Astrocyte (in vitro differentiated cells and primary cell): ENCODE measurements around the gene MLKL.

Experiments
- EZH2 ChIP-seq: IDR thresholded peaks from 2 replicates; pipeline ENCODE4 v1.6.1; 2012; ENCODE audit warnings: mild to moderate bottlenecking, low read length, inconsistent platforms; ENCODE audit not compliant: insufficient read depth
- TF ChIP-seq, protein P1 (sequence below): IDR thresholded peaks from 2 replicates; pipeline ENCODE4 v1.5.1; 2011; ENCODE audit warnings: low read depth, mild to moderate bottlenecking, inconsistent platforms, low read length, moderate library complexity; ENCODE audit not compliant: insufficient read depth

DNA sequence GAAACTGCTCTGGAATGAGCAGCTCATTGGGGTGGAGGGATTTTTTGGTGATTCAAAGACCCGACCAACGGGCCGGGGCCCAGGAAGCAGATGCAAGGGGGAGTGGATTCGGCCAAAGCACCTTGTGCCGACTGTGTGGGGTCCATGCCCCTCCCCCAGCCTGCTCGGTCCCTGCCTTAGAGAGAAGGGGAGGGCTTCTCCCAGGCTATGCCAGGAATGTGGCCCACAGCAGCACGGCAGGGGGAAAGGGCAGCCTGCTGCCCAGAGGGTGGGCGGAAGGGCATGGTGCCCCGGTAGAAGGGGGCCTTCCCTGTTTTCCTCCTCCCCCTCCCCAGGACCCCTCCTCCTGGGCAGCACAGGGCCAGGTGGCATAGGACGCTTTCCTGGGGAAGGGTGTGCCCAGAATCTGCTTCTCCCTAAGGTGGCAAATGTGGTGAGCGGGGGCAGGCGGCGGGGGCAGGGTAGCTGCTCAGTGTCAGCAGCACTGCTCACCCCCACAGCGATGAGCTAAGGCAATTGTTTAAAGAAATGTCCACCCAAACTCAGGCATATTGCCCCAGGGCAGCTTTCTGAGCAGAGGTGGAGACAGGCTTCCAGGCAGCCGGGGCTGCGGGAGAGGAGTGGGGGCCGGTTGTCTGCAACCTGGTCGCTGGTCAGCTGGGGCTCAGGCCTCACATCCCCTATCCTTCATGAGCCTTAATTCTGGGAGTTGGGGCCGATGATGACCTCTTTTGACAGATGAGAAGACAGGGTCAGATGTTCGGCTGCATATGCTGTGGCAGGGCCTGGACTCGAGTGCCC is 33.9 kb upstream of the MLKL start:
- no peak for TF ChIP-seq EZH2
- TF ChIP-seq, protein P1, sequence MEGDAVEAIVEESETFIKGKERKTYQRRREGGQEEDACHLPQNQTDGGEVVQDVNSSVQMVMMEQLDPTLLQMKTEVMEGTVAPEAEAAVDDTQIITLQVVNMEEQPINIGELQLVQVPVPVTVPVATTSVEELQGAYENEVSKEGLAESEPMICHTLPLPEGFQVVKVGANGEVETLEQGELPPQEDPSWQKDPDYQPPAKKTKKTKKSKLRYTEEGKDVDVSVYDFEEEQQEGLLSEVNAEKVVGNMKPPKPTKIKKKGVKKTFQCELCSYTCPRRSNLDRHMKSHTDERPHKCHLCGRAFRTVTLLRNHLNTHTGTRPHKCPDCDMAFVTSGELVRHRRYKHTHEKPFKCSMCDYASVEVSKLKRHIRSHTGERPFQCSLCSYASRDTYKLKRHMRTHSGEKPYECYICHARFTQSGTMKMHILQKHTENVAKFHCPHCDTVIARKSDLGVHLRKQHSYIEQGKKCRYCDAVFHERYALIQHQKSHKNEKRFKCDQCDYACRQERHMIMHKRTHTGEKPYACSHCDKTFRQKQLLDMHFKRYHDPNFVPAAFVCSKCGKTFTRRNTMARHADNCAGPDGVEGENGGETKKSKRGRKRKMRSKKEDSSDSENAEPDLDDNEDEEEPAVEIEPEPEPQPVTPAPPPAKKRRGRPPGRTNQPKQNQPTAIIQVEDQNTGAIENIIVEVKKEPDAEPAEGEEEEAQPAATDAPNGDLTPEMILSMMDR = no peak
